Calu3 (cell line): ENCODE data around the gene HBA1. TPM values are rescaled to one million over a fixed set of nuclear protein-coding genes. Genes with fewer than 3 reads are reported as not detected.

Experiments
- total RNA-seq: library from RNA; stranded (reverse); gene quantifications from 2 replicates; pipeline ENCODE4 v1.2.3, GENCODE V29; 2022

The HBA1 gene
- total RNA-seq, 1 experiment from 2014 or later: not detected

Other genes with a start within 250 kb of the HBA1 start
- gene POLR3K, start 123.1 kb upstream of the HBA1 start, total RNA-seq: 27.4 and 29.1 TPM in 2 replicates
- 37.8 and 38.7 TPM in 2 replicates for gene SNRNP25, start 122.9 kb upstream of the HBA1 start, total RNA-seq
- 47.3 and 60.2 TPM in 2 replicates for gene RHBDF1, start 104.0 kb upstream of the HBA1 start, total RNA-seq
- 40.1 and 45.6 TPM in 2 replicates for gene MPG, start 98.5 kb upstream of the HBA1 start, total RNA-seq
- 51.8 and 53.2 TPM in 2 replicates for gene NPRL3, start 38.0 kb upstream of the HBA1 start, total RNA-seq
- gene HBZ, start 24.0 kb upstream of the HBA1 start, total RNA-seq: not detected in 2 replicates
- gene HBM, start 10.7 kb upstream of the HBA1 start, total RNA-seq: not detected in 2 replicates
- not detected in 2 replicates for gene HBA2, start 3.8 kb upstream of the HBA1 start, total RNA-seq
- gene HBQ1, start 3.8 kb downstream of the HBA1 start, total RNA-seq: not detected in 2 replicates
- 74.6 and 79.3 TPM in 2 replicates for gene LUC7L, start 52.8 kb downstream of the HBA1 start, total RNA-seq
- gene FAM234A, start 58.1 kb downstream of the HBA1 start, total RNA-seq: 118 and 130 TPM in 2 replicates
- gene RGS11, start 99.3 kb downstream of the HBA1 start, total RNA-seq: 0.85 and 1.7 TPM in 2 replicates
- gene ARHGDIG, start 103.9 kb downstream of the HBA1 start, total RNA-seq: 0.29 TPM in 1 of 2 replicates, not detected in the other
- gene PDIA2, start 106.5 kb downstream of the HBA1 start, total RNA-seq: 0.71 TPM in 1 of 2 replicates, not detected in the other
- 49.8 and 52.5 TPM in 2 replicates for gene AXIN1, start 176.0 kb downstream of the HBA1 start, total RNA-seq
- gene MRPL28, start 193.9 kb downstream of the HBA1 start, total RNA-seq: 115 and 126 TPM in 2 replicates
- gene PGAP6, start 205.3 kb downstream of the HBA1 start, total RNA-seq: 70.0 and 78.5 TPM in 2 replicates
- 88.2 and 96.5 TPM in 2 replicates for gene NME4, start 220.5 kb downstream of the HBA1 start, total RNA-seq
- gene DECR2, start 225.2 kb downstream of the HBA1 start, total RNA-seq: 41.2 and 49.6 TPM in 2 replicates
- gene RAB11FIP3, start 249.0 kb downstream of the HBA1 start, total RNA-seq: 26.6 and 33.7 TPM in 2 replicates